HG02763 (cell line): ENCODE measurements around the gene MEGF10.
A peak's percentile ranks its signal among the peaks of the same experiment; 100 is the strongest.

ENCODE experiments used
- ATAC-seq: cut with Tn5 transposase; IDR thresholded peaks from one replicate; pipeline ENCODE4 v1.9.1; 2021; ENCODE audit warnings: mild to moderate bottlenecking, moderate library complexity; ENCODE audit not compliant: unreplicated experiment

MEGF10 gene

DNA sequence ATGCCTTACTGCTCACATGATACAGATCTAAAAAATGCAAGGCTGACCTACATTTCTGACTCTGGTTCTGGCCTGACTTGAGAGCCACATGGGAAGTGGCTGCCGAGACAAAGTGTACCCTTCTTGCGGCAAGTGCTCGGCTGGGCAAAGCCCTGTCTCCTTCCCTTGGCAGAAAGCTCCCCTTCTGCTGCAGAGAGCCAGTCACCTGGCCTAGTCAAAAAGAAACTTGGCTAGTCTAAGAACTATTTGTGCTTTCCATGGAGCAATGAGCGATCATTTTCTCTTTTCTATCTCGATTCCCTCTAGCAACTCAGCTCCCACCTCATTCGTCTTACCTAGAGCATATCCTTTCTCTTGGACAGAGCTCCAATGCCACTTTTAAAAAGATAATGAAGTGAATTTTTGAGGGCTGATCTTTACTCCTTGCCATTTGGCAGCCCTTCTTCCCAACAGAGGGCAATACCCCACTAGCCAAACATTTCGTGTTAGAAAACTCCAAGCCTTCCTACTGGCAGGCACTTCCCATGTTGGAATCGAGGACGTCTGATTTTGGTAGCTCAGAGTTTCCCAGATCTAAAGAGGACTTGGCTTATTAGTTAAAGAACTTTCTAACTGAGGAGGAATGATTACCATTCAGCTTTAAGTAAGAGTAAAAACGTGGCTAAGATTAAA is 118.8 kb downstream of the MEGF10 start:
- no peak for ATAC-seq

GRCh38 chr5:127409921-127410675 is 119.5 kb downstream of the MEGF10 start:
- ATAC-seq, result no peak

DNA sequence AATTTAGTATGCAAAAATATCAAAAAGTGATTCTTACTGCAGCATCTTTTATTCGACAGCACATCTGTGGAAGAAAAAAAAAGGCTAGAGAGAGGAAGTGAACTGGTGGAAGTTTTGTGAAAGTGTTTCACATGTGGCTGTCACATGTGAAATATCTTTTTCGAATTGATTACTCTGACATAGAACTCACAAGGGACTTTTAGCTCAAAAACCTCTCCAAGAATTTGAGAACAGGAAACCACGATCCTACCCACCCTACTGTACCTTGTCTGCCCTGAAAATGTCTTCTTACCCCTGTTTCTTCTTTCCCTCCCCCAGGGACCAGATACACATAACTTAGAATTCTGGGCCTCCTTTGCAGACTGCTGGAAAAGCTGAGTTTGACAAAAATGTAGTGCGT is 120.4 kb downstream of the MEGF10 start:
- ATAC-seq, result peak; percentile 61

DNA sequence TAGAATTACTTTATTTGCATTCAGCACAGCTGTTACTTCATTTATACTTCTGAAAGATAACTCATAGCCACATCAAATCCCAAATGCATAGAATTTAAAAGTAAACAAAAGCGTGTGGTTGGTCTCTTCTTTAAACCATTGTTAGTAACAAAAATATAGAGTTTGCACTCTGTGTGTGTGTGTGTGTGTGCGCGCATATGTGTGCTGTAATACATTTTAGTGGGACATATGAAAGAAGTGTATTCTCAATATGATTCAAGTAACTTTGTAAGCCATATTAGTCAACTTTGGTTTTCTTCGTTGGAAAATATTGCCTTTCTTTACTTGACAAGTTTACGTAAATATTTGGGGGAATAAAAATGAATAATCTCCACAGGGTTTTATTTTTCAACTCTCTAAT is 120.8 kb downstream of the MEGF10 start:
- no peak for ATAC-seq

DNA sequence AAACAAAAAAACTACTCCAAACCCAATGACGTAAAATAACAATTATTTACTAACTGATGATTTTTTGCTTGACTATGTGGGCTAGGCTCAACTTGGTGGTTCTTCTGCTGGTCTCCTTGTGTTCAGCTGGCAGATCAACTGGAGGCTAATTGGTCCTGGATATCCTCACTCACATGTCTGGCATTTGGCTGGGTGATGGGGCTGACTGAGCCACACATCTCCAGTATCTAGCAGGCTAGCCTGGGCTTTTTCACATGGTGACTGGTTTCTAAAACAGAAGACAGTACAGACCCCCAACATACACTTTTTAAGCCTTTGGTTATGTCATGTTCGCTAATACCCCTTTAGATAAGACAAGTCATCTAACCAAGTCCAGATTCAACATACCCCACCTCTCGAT is 122.1 kb downstream of the MEGF10 start:
- ATAC-seq, result no peak

DNA sequence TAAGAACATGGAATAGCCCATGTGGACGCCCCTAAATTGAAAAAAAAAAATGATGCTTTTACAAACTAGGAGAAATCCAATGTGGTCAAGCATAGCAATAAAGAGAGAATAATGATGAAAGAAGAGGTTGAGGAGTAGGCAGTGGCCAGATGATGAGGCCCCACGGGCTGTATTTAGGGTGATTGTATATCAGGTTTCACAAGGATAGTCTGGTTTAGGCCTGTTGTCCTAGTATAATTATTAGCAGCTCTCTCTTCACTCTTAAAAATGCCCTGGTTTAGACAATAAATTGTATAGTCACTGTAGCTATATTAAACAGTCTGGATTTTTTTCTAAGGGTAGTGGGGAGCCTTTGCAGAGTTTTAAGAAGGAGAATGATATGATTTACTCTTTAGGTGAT is 124.4 kb downstream of the MEGF10 start:
- no peak for ATAC-seq

DNA sequence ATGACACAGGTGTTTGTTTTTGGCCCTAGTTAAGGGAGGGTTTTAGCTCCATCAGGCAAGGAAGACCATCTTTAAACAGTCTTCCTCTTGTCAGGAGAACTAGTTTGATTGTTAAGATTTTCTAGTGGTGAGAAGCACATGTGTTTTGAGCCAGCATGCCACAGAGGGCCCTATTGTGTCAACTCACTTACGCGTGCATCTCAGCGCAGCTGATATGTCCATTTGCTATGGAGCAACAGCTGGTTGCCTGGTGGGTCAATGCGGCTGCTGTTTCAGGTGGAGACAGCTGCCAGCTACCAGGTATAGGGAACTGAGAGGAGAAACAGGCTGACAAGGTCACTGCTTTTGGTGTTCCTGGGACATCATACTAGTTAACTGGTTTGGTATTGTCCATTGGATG is 126.3 kb downstream of the MEGF10 start:
- no peak for ATAC-seq

DNA sequence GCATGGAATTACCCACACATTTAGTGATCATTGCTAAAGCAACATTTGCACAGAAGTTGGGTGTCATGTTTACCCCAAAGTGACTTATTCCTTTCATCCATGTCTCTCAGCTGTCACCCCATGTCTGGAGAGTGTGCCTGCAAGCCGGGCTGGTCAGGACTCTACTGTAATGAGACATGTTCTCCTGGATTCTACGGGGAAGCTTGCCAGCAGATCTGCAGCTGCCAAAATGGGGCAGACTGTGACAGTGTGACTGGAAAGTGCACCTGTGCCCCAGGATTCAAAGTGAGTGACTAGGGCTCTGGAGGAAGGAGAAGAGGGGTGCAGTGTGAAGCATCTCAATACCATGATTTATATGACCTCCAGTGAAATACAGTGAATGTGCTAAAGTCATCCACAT is 126.9 kb downstream of the MEGF10 start:
- ATAC-seq, result no peak

GRCh38 chr5:127418367-127418766 is 127.8 kb downstream of the MEGF10 start:
- ATAC-seq, result no peak

- ATAC-seq, result no peak
Measured at GRCh38 chr5:127418974-127419682, 128.5 kb downstream of the MEGF10 start.

DNA sequence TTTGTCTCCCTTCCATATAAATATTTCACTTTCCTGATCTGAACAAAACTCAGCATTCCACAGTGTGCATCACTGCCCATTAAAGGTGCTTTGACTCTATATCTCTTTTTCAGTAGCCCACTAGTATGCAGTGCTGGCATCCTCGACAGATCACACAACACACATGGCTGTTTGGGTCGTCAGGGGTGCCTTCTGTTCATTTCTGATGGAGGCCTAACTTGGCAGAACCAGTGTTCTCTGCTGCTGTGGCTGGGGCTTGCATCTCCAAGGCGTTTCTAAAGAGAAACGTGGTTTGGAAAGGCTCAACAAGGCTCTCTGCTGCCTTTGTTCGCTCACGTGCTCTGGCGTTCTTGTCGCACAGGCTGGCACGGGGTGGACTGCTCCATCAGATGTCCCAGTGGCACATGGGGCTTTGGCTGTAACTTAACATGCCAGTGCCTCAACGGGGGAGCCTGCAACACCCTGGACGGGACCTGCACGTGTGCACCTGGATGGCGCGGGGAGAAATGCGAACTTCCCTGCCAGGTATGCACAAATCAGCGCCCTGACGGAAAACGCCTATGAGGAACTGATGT is 129.2 kb downstream of the MEGF10 start:
- ATAC-seq, result no peak

DNA sequence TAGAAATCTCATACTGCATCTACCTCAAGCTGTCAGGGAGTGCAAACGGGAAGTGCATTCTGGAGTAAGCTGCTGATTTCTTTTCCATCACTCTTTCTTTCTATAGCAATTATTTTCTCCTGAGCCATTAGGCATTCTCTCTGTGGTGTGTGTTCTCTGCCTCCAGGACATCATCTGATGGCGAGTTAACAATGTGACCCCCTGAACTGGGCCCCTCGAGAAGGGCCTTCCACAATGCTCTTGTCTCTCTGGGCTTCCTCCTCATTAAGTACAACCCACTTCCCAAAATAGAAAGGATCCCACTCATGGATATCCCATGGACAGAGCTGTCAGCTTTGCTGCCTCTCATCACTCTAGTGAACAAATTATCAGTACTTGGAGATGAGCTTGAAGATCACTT is 130.2 kb downstream of the MEGF10 start:
- ATAC-seq, result no peak

GRCh38 chr5:127421471-127421870 is 130.9 kb downstream of the MEGF10 start:
- no peak for ATAC-seq

GRCh38 chr5:127423173-127423798 is 132.7 kb downstream of the MEGF10 start:
- ATAC-seq, result no peak

DNA sequence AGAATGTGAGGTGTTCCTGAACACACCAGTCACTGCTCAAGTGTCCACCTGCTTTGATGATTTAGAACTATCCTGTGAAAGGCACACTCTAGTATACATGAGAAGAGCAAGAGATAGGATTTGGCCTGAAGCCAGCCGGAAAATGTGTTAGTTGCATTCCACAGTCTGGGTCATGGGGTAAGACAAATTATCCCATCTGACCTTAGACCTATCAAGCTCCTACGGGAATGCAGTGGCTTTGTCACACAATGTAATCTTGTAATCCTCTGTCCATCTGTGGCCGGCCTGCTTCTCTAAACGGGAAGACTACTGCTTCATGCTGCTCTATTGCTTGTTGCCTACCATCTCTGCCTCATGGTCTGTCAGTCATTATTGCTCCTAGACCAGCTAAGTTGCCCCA is 134.4 kb downstream of the MEGF10 start:
- ATAC-seq, result no peak

DNA sequence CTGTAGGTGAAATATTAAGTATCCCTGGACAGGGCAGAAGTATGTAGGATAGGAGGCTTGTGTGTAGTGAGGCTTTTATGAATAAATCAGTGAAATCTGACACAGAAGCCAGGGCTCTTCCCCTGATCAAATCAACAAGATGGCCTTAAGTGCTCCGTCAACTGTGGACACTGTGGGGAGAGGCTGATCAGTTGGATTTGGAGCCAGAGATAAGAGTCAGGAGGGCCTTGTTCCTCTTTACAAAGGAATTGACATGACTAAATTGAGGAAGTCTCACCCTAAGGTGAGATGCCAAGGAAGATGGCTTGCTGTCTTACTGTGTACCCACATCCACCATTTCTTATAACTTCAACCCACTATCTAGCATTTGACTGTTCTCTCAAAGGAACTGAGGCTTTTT is 135.3 kb downstream of the MEGF10 start:
- ATAC-seq, result no peak

DNA sequence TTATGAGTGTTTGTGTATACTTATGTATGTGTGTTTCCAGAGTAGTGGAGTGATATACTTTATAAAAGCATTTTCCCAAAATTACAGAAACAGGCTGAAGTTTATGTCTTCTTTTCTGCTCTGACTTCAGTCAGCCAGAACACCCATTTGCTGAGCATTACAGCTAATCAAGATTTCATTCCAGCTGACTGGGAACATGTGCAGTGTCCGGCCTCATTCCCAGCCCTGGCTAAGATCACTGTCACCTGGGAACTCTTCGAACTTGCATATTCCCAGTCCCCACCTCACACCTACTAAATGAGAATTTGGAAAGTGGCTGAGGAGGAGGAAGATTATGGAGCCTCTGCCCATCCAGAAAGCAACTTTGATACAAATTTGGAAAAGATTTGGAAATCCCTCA is 136.1 kb downstream of the MEGF10 start:
- ATAC-seq, result no peak

- no peak for ATAC-seq
Measured at GRCh38 chr5:127428276-127428675, 137.7 kb downstream of the MEGF10 start.

DNA sequence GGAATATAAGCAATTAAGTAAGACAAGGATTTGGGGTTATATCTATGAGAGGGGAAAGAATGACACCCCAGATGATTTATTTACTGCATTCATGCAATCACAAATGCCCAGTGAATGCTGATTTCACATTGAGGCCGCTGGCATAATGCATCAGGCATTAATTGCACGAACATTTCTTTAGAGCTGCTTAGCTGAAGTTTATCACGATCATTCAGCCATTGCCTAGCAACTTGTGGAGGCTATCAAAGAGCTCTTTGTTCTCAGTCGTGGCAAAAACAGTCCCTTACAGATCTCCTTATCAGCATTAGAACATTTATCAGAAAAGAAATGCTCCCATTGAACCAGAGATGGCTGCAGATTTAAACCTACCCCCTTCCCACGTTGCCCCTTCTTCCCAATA is 138.2 kb downstream of the MEGF10 start:
- no peak for ATAC-seq

DNA sequence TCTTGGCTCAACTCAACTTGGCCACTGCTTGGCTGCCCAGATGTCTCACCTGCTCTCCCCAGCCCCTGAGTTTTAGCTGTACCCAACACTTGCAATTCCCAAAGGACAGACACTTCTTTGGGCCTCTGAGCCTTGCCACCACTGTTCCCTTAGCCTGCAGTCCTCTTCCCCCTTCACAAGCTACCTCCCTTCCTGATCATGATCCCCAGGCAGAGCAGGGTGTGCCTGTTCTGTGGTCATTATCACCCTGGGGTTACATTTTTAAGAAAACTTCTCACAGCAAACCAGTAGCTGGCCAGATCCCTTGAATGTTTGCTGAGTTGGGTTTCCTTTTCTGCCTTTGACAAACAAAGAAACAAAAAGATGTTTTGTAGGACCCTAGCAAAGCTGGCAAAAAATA is 139.3 kb downstream of the MEGF10 start:
- ATAC-seq, result no peak

- no peak for ATAC-seq
Measured at GRCh38 chr5:127430627-127431026, 140.0 kb downstream of the MEGF10 start.
